CD4-positive, alpha-beta T cell (primary cell): ENCODE data around the gene EIF1. TPM values are rescaled to one million over a fixed set of nuclear protein-coding genes. Genes with fewer than 3 reads are reported as not detected.

Experiments
- ATAC-seq: fragments of 200-7000 bp; cut with Tn5 transposase; one replicate; pipeline ENCODE4 v1.10.0; 2022; ENCODE audit warnings: mild to moderate bottlenecking; ENCODE audit not compliant: poor library complexity
- CTCF ChIA-PET: fragments of 350-600 bp; sonication (Branson Sonifier 250); formaldehyde crosslinking; loops from one replicate; lab custom pipeline; 2021; ENCODE audit warnings: antibody characterized with exemption, inconsistent platforms; lab: Charles Lee
- POLR2A ChIA-PET: fragments of 350-600 bp; sonication (Branson Sonifier 250); formaldehyde crosslinking; loops from one replicate; lab custom pipeline; 2021; ENCODE audit warnings: antibody characterized with exemption, inconsistent platforms; lab: Charles Lee
- DNase-seq, 14 experiments: peaks; one replicate each; pipeline ENCODE4 v3.0.0-alpha.2; 2013 to 2020; ENCODE audit warnings: mixed read lengths in 2 of 14
- H3K27ac ChIP-seq, 2 donors: one replicate each; pipeline versions ENCODE4 v1.5.1 to v1.7.0; 2013; ENCODE audit warnings: low read length in 2 of 2, low read depth in 1 of 2, mild to moderate bottlenecking in 1 of 2
- H3K27me3 ChIP-seq, 2 experiments: 1 replicate in 1 of 2; 2 replicates in 1 of 2; pipeline versions ENCODE4 v1.6.1 to v1.7.0; 2013; ENCODE audit warnings: low read length in 2 of 2, control low read depth in 1 of 2, mild to moderate bottlenecking in 1 of 2, moderate library complexity in 1 of 2; ENCODE audit not compliant: insufficient read depth in 2 of 2, control insufficient read depth in 1 of 2
- H3K36me3 ChIP-seq: one replicate; pipeline ENCODE4 v1.6.1; 2013; ENCODE audit warnings: low read length, control low read depth; ENCODE audit not compliant: insufficient read depth
- H3K4me1 ChIP-seq: one replicate; pipeline ENCODE4 v1.6.1; 2013; ENCODE audit warnings: low read length, control low read depth; ENCODE audit not compliant: insufficient read depth
- H3K4me3 ChIP-seq: one replicate; pipeline ENCODE4 v1.5.1; 2013; ENCODE audit warnings: mild to moderate bottlenecking, low read length, moderate library complexity
- H3K9me3 ChIP-seq, 2 experiments: 1 replicate in 1 of 2; 2 replicates in 1 of 2; pipeline versions ENCODE4 v1.6.1 to v1.7.0; 2013; ENCODE audit warnings: low read length in 2 of 2, mild to moderate bottlenecking in 2 of 2, control low read depth in 1 of 2, moderate library complexity in 1 of 2; ENCODE audit not compliant: control insufficient read depth in 1 of 2, insufficient read depth in 1 of 2
- H3K27ac Mint-ChIP-seq: one replicate; pipeline ENCODE4 v1.8.0; 2020; ENCODE audit warnings: mixed read lengths
- H3K27me3 Mint-ChIP-seq: one replicate; pipeline ENCODE4 v1.8.0; 2021; ENCODE audit warnings: mixed read lengths
- H3K36me3 Mint-ChIP-seq: one replicate; pipeline ENCODE4 v1.8.0; 2021; ENCODE audit warnings: low read depth, mixed read lengths
- H3K4me1 Mint-ChIP-seq: one replicate; pipeline ENCODE4 v1.8.0; 2021; ENCODE audit warnings: low read depth, mixed read lengths
- H3K4me3 Mint-ChIP-seq: one replicate; pipeline ENCODE4 v1.8.0; 2020; ENCODE audit warnings: mild to moderate bottlenecking, mixed read lengths
- H3K9me3 Mint-ChIP-seq: one replicate; pipeline ENCODE4 v1.8.0; 2020; ENCODE audit warnings: mixed read lengths
- CTCF ChIP-seq: fragments of 200-600 bp; IDR thresholded peaks from one replicate; pipeline ENCODE4 v1.8.0; 2022; ENCODE audit warnings: antibody characterized with exemption, mild to moderate bottlenecking
- intact Hi-C, 2 experiments: fragments of 100-400 bp; cut with DNase I in 1 of 2; cut with micrococcal nuclease in 1 of 2; formaldehyde crosslinking; loops; one replicate each; pipeline versions ENCODE4 v1.15.1 to v1.9.0; 2023 to 2025; cut with DNase I, micrococcal nuclease
- total RNA-seq, 174 experiments: library from RNA in 2 of 174; stranded (reverse) in 2 of 174; gene quantifications; one replicate each; pipeline ENCODE4 v1.2.3 and lab custom pipeline; 2021 to 2026

EIF1 gene
- total RNA-seq, 2 experiments from 2014 or later, result 3,351 to 3,391 TPM

- Mint-ChIP-seq H3K4me1 (peaks cover 13% of the 10 kb centered on the region), H3K4me3 (no peak overlapping the region), H3K9me3 (no peaks in the 10 kb centered on the region), H3K27me3 (no peaks in the 10 kb centered on the region), H3K27ac (no peak overlapping the region), H3K36me3 (no peaks in the 10 kb centered on the region)
- Histone ChIP-seq H3K4me1 (peaks cover 15% of the 10 kb centered on the region), H3K27me3 (no peaks in the 10 kb centered on the region), H3K27ac (no peak overlapping the region), H3K4me3 (no peak overlapping the region), H3K36me3 (no peaks in the 10 kb centered on the region), H3K9me3 (no peaks in the 10 kb centered on the region)
- ChIA-PET POLR2A (interaction anchor here (1.5 kb wide), 1 partner anchor 28 kb away, joined by 6 read pairs; the partner anchor contains the start of gene EIF1), CTCF (interaction anchor here (4.2 kb wide), 1 partner anchor 11 kb away, joined by 110 read pairs; no protein-coding TSS in a partner anchor)
- TF ChIP-seq CTCF, result no peak
- no peak for DNase-seq
- intact Hi-C loops, result loop anchor here in 1 of 2 experiments (5.0 to 10.0 kb wide), 5 partner anchors 338 to 1303 kb away; partner anchors contain the start of gene KRTAP4-12
- ATAC-seq, result no peak
Observed at GRCh38 chr17:41660221-41660711, 28.4 kb upstream of the EIF1 start.

DNA sequence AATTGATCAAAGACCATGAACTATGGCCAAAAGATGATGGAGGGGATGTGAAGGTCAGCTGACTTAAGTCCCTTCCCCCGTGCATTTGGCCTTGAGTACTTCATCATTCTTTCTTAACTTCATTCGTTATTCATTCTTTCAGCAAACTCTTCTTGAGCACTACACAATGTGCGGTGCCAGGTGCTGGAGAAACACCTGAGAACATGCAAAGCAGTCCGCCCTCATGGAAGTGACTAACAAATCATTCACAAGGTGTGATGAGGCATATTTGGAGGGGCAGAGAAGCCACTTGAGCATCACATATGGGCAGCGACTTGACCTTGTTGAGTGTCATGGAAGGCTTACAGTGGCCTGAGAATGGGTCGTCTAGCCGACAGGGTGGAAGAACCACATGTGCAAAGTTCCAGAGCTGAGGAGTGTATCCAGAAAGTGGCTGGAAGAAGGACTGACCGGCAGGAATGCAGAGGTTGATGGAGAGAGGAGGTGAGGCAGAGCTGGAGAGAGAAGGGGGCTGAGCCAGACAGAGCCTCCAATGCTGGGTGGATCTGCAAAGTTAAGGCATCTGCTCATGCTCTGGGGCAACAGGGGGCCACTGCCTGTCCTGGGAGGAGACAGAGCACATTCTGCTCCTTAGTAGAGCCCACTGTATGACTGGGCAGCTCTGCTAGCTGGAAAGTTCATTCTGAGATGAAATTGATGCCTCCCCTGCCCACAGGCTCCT lies 25.1 kb upstream of the EIF1 start:
- Mint-ChIP-seq H3K27me3 (no peaks in the 10 kb centered on the region), H3K27ac (no peak overlapping the region)
- ATAC-seq, result no peak

DNA sequence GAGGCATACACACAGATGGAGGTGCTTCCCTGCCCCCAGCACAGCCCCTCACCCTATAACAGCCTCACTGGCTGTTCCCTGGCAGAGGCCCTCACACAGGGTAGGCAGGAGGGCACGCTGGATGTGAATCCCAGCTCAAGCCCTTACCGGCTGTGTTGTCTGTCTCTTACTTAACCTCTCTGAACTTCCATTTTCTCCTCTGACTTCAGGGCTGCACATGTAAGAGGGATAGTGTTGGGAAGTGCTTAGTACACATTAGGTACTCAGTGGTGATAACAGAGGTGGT lies 24.6 kb upstream of the EIF1 start:
- no peak overlapping the region for H3K27ac ChIP-seq
- no peaks in the 10 kb centered on the region for H3K36me3 ChIP-seq
- Mint-ChIP-seq H3K27ac (no peak overlapping the region), H3K9me3 (no peaks in the 10 kb centered on the region), H3K27me3 (no peaks in the 10 kb centered on the region), H3K4me1 (peaks cover 41% of the 10 kb centered on the region), H3K4me3 (no peak overlapping the region), H3K36me3 (no peaks in the 10 kb centered on the region)
- ChIA-PET POLR2A (interaction anchor here (0.6 to 2.3 kb wide), 3 partner anchors 25 to 960 kb away, joined by 3 to 31 read pairs (median 3); partner anchors contain the start of genes EIF1 and KRT24), CTCF (interaction anchor here (1.0 to 2.2 kb wide), 3 partner anchors 16 to 754 kb away, joined by 4 to 33 read pairs (median 8); partner anchors contain the start of gene EIF1)
- no peak for DNase-seq
- H3K4me3 ChIP-seq, result no peak overlapping the region
- intact Hi-C loops, result loop anchor here in 1 of 2 experiments (5.0 to 10.0 kb wide), 5 partner anchors 342 to 1307 kb away; partner anchors contain the start of gene KRTAP4-12
- TF ChIP-seq CTCF, result no peak
- H3K9me3 ChIP-seq, result no peaks in the 10 kb centered on the region
- H3K4me1 ChIP-seq, result peaks cover 42% of the 10 kb centered on the region
- no peak for ATAC-seq
- no peaks in the 10 kb centered on the region for H3K27me3 ChIP-seq

More for the DNA sequence above, 25.1 kb upstream of the EIF1 start:
- H3K36me3 ChIP-seq, result no peaks in the 10 kb centered on the region
- Mint-ChIP-seq H3K4me1 (peaks cover 41% of the 10 kb centered on the region), H3K36me3 (no peaks in the 10 kb centered on the region), H3K9me3 (no peaks in the 10 kb centered on the region), H3K4me3 (peak overlapping the region; percentile 68)
- peaks cover 42% of the 10 kb centered on the region for H3K4me1 ChIP-seq
- TF ChIP-seq CTCF, result no peak
- intact Hi-C loops, result loop anchor here in 1 of 2 experiments (2.0 to 10.0 kb wide), 6 partner anchors 115 to 1306 kb away; partner anchors contain the start of gene KRTAP4-12
- DNase-seq, result no peak
- H3K27me3 ChIP-seq, result no peaks in the 10 kb centered on the region
- no peaks in the 10 kb centered on the region for H3K9me3 ChIP-seq
- ChIA-PET CTCF (interaction anchor here (1.0 to 4.2 kb wide), 8 partner anchors 9 to 844 kb away, joined by 4 to 110 read pairs (median 18); partner anchors contain the start of gene EIF1), POLR2A (interaction anchor here (0.7 to 2.3 kb wide), 5 partner anchors 15 to 807 kb away, joined by 3 to 31 read pairs (median 5); partner anchors contain the start of gene EIF1)
- H3K27ac ChIP-seq, result no peak overlapping the region
- no peak overlapping the region for H3K4me3 ChIP-seq
